GM18907 (cell line): ENCODE measurements around the gene BRCA1.
"Not testable (repeated sequence)": the region's sequence is repeated elsewhere in the genome, so short reads cannot be mapped to it uniquely, and the experiment has no call there.

Experiments
- ATAC-seq: cut with Tn5 transposase; IDR thresholded peaks from one replicate; pipeline ENCODE4 v1.9.1; 2021; ENCODE audit warnings: mild to moderate bottlenecking, moderate library complexity; ENCODE audit not compliant: unreplicated experiment

BRCA1 gene

GRCh38 chr17:43134774-43135453 is 9.8 kb upstream of the BRCA1 start:
- no peak for ATAC-seq

GRCh38 chr17:43133439-43133838 is 8.3 kb upstream of the BRCA1 start:
- ATAC-seq: not testable (repeated sequence)

- ATAC-seq: no peak
Observed at GRCh38 chr17:43132117-43132516, 7.0 kb upstream of the BRCA1 start.

GRCh38 chr17:43129671-43130010 is 4.5 kb upstream of the BRCA1 start:
- ATAC-seq: no peak

- ATAC-seq: not testable (repeated sequence)
Observed at GRCh38 chr17:43127333-43127876, 2.2 kb upstream of the BRCA1 start.

- no peak for ATAC-seq
Observed at GRCh38 chr17:43126911-43127290, 1.7 kb upstream of the BRCA1 start.

- no peak for ATAC-seq
Observed at GRCh38 chr17:43125967-43126910, 1.1 kb upstream of the BRCA1 start.

GRCh38 chr17:43118679-43119615 is 6.2 kb downstream of the BRCA1 start:
- ATAC-seq: no peak

GRCh38 chr17:43114151-43114552 is 11.0 kb downstream of the BRCA1 start:
- no peak for ATAC-seq

- ATAC-seq: no peak
Observed at GRCh38 chr17:43106552-43106951, 18.6 kb downstream of the BRCA1 start.

GRCh38 chr17:43105146-43105545 is 20.0 kb downstream of the BRCA1 start:
- ATAC-seq: no peak

GRCh38 chr17:43104665-43105064 is 20.5 kb downstream of the BRCA1 start:
- ATAC-seq: no peak

- not testable (repeated sequence) for ATAC-seq
Observed at GRCh38 chr17:43095364-43095763, 29.8 kb downstream of the BRCA1 start.

- ATAC-seq: no peak
Observed at GRCh38 chr17:43094129-43094835, 30.9 kb downstream of the BRCA1 start.

GRCh38 chr17:43092901-43093300 is 32.3 kb downstream of the BRCA1 start:
- ATAC-seq: no peak

- ATAC-seq: no peak
Observed at GRCh38 chr17:43090022-43090421, 35.1 kb downstream of the BRCA1 start.

- ATAC-seq: no peak
Observed at GRCh38 chr17:43085474-43085873, 39.7 kb downstream of the BRCA1 start.

- ATAC-seq: no peak
Observed at GRCh38 chr17:43079641-43080302, 45.4 kb downstream of the BRCA1 start.

GRCh38 chr17:43074869-43075268 is 50.3 kb downstream of the BRCA1 start:
- no peak for ATAC-seq

GRCh38 chr17:43070872-43071271 is 54.3 kb downstream of the BRCA1 start:
- no peak for ATAC-seq
